Epithelial cell of proximal tubule (primary cell): ENCODE results near the gene ZNF385A. TPM values are rescaled to one million over a fixed set of nuclear protein-coding genes. Genes with fewer than 3 reads are reported as not detected.

Experiments
- DNase-seq: peaks from one replicate; pipeline ENCODE4 v3.0.0-alpha.2; 2011; ENCODE audit warnings: low read depth
- H3K4me3 ChIP-seq: 2 replicates; pipeline ENCODE4 v1.5.1; 2011; ENCODE audit warnings: low read depth, mild to moderate bottlenecking, low read length
- CTCF ChIP-seq: conservative IDR thresholded peaks from 2 replicates; pipeline ENCODE4 v1.5.1; 2012; ENCODE audit warnings: low read depth, mild to moderate bottlenecking, low read length
- total RNA-seq: library from RNA; depleted of rRNA; stranded (reverse); fragments of >200 nt; gene quantifications from 2 replicates; pipeline ENCODE4 v1.2.3, GENCODE V29; 2015

Gene ZNF385A
- total RNA-seq, 1 donor from 2014 or later: 3.9 TPM

- DNase-seq: no peak
- no peak overlapping the region for H3K4me3 ChIP-seq
- no peak for TF ChIP-seq CTCF
These were observed 36.2 kb upstream of the ZNF385A start for GRCh38 chr12:54420766-54421144.

GRCh38 chr12:54419088-54419887 is 34.8 kb upstream of the ZNF385A start, which contains the start of gene ITGA5:
TSS of gene ITGA5 (minus strand) at chr12:54419266. CDS start at chr12:54419198, 68 bp downstream.
- TF ChIP-seq CTCF: no peak
- DNase-seq: no peak
- peak within 1 kb of the TSS; percentile 96 for H3K4me3 ChIP-seq

- no peak for DNase-seq
- no peak for TF ChIP-seq CTCF
- H3K4me3 ChIP-seq: peak overlapping the region; percentile 96
These were observed 34.0 kb upstream of the ZNF385A start for GRCh38 chr12:54418441-54419087.

- TF ChIP-seq CTCF: no peak
- H3K4me3 ChIP-seq: peak overlapping the region; percentile 96
- DNase-seq: no peak
These were observed 33.3 kb upstream of the ZNF385A start for GRCh38 chr12:54417712-54418440.

- peak overlapping the region; percentile 96 for H3K4me3 ChIP-seq
- DNase-seq: no peak
- TF ChIP-seq CTCF: no peak
These were observed 32.4 kb upstream of the ZNF385A start for GRCh38 chr12:54416687-54417603.

- DNase-seq: no peak
- H3K4me3 ChIP-seq: peak overlapping the region; percentile 14
- TF ChIP-seq CTCF: no peak
These were observed 30.8 kb upstream of the ZNF385A start for GRCh38 chr12:54415221-54415929.
